OCI-LY7 (cell line): ENCODE measurements around the gene SDC4.

Experiments
- CTCF ChIP-seq: fragments of 200-600 bp; sonication (generic); conservative IDR thresholded peaks from 2 replicates; pipeline ENCODE4 v1.5.1; 2014; ENCODE audit warnings: mild to moderate bottlenecking, antibody characterized with exemption, low read length, moderate library complexity, mixed read lengths
- EZH2phosphoT487 ChIP-seq: fragments of 200-600 bp; sonication (generic); IDR thresholded peaks from 2 replicates; pipeline ENCODE4 v1.6.1; 2018; ENCODE audit warnings: low read depth, borderline replicate concordance, mild to moderate bottlenecking, mixed run types, antibody characterized with exemption, low read length, moderate library complexity, mixed read lengths

- TF ChIP-seq CTCF (no peak), EZH2phosphoT487 (no peak)
Observed at GRCh38 chr20:45313065-45313695, 35.0 kb downstream of the SDC4 start.
